Mesenteric fat pad (tissue), 1 donor: Measurements from ENCODE around the gene PAM. TPM values are rescaled to one million over a fixed set of nuclear protein-coding genes. Genes with fewer than 3 reads are reported as not detected.

Experiments
- DNase-seq: peaks from one replicate; pipeline ENCODE4 v3.0.0-alpha.2; 2020; ENCODE audit warnings: low spot score
- total RNA-seq: library from RNA; stranded (reverse); fragmentation: NEBNext Ultra II Directional; extraction: Animal tissue kit (Norgen Biotek cat#: 25700); gene quantifications from one replicate; pipeline ENCODE4 v1.2.1, GENCODE V29; 2021
- donor health status: DM: yes; HTN: yes; CAD: no.

Gene PAM
- total RNA-seq, 1 donor from 2014 or later: 216 TPM

- no peak for DNase-seq
These were observed 176.1 kb downstream of the PAM start for GRCh38 chr5:102931085-102931725.

- DNase-seq: no peak
These were observed 177.7 kb downstream of the PAM start for GRCh38 chr5:102932781-102933180.

- no peak for DNase-seq
These were observed 178.2 kb downstream of the PAM start for GRCh38 chr5:102933316-102933715.

- no peak for DNase-seq
These were observed 178.8 kb downstream of the PAM start for GRCh38 chr5:102933721-102934459.

- DNase-seq: no peak
These were observed 182.8 kb downstream of the PAM start for GRCh38 chr5:102937894-102938293.

GRCh38 chr5:102941111-102941510, 186.0 kb downstream of the PAM start:
- DNase-seq: no peak

- DNase-seq: no peak
These were observed 191.3 kb downstream of the PAM start for GRCh38 chr5:102946414-102946813.

- no peak for DNase-seq
These were observed 191.9 kb downstream of the PAM start for GRCh38 chr5:102946971-102947370.

- no peak for DNase-seq
These were observed 200.4 kb downstream of the PAM start for GRCh38 chr5:102955488-102955887.

GRCh38 chr5:102956599-102956998, 201.5 kb downstream of the PAM start:
- DNase-seq: no peak

GRCh38 chr5:102957141-102957540, 202.0 kb downstream of the PAM start:
- DNase-seq: no peak

- no peak for DNase-seq
These were observed 203.4 kb downstream of the PAM start for GRCh38 chr5:102958481-102959011.

GRCh38 chr5:102959055-102959454, 203.9 kb downstream of the PAM start:
- DNase-seq: no peak

GRCh38 chr5:102961671-102962070, 206.6 kb downstream of the PAM start:
- no peak for DNase-seq

- no peak for DNase-seq
These were observed 210.5 kb downstream of the PAM start for GRCh38 chr5:102965653-102966052.

GRCh38 chr5:102969641-102970040, 214.5 kb downstream of the PAM start:
- DNase-seq: no peak

GRCh38 chr5:102971676-102972293, 216.7 kb downstream of the PAM start:
- no peak for DNase-seq

GRCh38 chr5:102974177-102974576, 219.1 kb downstream of the PAM start:
- no peak for DNase-seq

GRCh38 chr5:102975045-102975444, 219.9 kb downstream of the PAM start:
- no peak for DNase-seq

GRCh38 chr5:102975457-102976182, 220.5 kb downstream of the PAM start:
- no peak for DNase-seq

GRCh38 chr5:102981957-102982635, 227.0 kb downstream of the PAM start:
- no peak for DNase-seq
